Putamen (tissue), 1 donor: ENCODE results near the gene FOSL2.

ENCODE experiments used
- DNase-seq: peaks from one replicate; pipeline ENCODE4 v3.0.0-alpha.2; 2016; ENCODE audit warnings: low spot score

The FOSL2 gene

GRCh38 chr2:28395334-28396061 lies 2.8 kb downstream of the FOSL2 start:
- no peak for DNase-seq

GRCh38 chr2:28397043-28397381 lies 4.4 kb downstream of the FOSL2 start:
- DNase-seq: no peak

GRCh38 chr2:28398101-28398834 lies 5.6 kb downstream of the FOSL2 start:
- DNase-seq: no peak

DNA sequence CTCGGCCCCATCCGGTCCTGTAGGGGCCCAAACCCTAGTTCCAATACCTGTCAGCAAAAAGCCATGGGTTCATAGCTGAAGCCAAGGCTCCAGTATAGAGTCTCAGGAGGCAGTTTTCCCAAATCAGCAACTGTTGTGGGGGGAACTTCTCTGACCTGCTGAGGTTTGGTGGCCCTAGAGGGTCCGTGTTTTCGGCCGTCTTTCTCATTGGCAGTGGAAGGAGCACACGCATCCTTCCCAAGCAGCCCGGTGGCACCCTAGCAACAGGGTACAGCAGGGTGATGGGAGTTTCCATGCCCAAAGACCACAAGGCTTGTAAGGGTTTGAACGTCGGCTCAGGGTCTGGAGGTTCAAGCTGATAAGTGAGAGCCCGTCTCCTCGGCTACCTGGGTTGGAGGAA lies 6.6 kb downstream of the FOSL2 start:
- no peak for DNase-seq

- DNase-seq: no peak
Measured at GRCh38 chr2:28399956-28400355, 7.3 kb downstream of the FOSL2 start.

- DNase-seq: no peak
Measured at GRCh38 chr2:28400419-28400818, 7.8 kb downstream of the FOSL2 start.

DNA sequence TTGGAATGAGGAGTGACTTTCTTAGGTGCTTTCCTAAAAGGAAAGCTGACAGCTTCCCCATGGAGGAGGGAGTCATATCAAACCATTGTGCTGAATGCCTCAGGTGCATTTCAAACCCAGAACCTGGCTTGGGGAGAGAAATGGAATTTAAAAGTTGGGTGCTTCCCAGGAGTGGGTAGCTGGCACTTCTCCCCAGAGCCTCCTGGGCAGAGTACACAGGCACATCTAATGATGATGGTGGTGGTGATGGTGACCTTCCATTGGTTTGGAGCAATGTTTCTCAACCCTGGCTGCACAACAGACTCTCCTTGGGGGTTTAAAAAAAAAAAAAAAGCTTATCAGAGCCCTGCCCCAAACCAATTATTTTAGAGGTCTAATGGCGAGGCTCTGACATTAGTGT lies 8.3 kb downstream of the FOSL2 start:
- no peak for DNase-seq

DNA sequence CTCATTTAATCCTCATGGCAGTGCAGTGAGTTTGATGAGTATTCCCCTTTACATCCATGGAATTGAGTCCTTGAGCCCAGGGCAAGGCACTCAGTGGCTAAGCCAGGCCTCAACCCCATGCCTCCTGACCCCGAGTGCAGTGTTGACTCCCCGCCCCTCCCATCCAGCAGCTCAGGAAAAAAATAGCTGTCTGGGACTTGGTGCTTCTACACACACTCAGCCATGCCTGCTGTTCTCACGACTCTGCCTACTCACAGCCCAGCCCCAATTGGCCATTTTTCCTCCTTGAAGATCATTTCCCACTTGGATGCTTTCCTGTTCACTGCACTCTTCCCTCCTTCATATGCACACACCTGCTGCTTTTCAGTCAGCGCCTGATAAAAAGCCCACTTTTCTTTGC lies 8.8 kb downstream of the FOSL2 start:
- DNase-seq: no peak

DNA sequence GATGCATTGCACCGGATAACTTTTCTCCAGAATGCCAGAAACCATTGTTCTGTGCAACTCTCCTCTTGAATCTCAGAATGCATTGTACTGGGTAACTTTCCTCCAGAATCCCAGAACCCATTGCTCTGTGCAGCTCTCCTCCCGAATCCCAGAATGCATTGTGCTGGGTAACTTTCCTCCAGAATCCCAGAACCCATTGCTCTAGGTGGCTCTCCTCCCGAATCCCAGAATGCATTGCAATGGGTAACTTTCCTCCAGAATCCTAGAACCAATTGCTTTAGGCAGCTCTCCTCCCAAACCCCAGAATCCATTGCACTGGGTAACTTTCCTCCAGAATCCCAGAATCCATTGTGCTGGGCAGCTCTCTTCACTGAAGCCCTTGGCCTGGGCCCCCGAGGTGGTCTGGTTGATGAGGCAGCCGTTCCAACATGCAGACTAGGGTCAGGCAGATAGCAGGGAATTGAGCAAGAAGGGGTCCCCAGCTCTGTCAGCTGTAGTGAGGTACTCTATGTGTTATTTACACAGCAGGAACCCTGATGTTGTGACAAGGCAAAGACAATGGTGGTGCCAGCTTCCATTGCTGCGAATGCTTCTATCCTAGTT lies 9.4 kb downstream of the FOSL2 start:
- DNase-seq: no peak

GRCh38 chr2:28403370-28403956 lies 10.8 kb downstream of the FOSL2 start:
- no peak for DNase-seq

DNA sequence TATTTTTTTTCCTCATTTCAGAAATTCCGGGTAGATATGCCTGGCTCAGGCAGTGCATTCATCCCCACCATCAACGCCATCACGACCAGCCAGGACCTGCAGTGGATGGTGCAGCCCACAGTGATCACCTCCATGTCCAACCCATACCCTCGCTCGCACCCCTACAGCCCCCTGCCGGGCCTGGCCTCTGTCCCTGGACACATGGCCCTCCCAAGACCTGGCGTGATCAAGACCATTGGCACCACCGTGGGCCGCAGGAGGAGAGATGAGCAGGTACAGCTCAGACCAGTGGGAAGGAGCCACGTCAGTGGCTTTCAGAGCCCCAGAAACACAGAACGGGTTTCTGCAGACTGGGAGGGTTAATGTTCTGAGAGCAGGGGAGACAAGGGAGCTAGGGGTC lies 11.4 kb downstream of the FOSL2 start:
- no peak for DNase-seq

GRCh38 chr2:28405537-28405936 lies 12.9 kb downstream of the FOSL2 start:
- no peak for DNase-seq

- no peak for DNase-seq
Measured at GRCh38 chr2:28406276-28407096, 13.8 kb downstream of the FOSL2 start.

DNA sequence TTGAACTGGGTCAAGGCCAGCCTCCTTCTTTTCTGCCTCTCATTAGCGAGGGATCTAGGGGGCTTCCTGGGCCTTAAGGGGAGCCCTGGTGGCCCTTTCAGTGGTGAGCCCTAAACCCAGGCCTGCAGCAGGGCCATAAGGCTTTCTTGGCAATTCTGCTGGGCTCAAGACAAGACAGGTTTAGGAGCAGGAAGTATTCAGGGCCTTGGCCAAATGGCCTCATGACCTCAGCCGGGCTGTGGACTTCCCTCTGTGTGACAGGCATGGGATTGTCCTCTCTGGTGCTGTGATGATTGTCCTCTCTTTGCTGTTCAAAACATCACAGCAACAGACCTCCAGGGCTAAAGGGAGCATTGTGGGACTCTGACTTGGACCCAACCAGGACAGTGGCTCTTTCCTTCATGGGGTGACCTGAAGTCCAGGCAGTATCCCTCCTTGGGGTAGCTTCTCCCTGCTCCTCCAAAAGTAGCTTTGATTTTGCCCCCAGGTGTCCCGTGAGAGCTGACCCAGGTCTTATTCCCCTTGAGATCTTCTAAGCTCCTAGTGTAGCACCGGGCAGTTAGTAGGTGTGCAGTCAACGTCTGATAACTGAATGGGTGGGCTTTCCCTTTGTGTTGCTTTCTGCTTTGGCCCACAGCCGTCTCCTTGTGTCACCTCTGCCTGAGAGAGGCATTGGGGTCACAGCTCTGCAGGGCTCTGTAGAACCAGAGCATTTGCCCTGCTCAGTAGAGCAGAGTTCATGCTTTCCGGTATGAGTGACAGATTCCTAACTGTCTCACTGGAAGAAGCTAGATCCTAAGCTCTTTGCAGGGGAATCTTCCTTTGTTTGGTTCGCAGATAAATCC lies 14.7 kb downstream of the FOSL2 start:
- DNase-seq: no peak

DNA sequence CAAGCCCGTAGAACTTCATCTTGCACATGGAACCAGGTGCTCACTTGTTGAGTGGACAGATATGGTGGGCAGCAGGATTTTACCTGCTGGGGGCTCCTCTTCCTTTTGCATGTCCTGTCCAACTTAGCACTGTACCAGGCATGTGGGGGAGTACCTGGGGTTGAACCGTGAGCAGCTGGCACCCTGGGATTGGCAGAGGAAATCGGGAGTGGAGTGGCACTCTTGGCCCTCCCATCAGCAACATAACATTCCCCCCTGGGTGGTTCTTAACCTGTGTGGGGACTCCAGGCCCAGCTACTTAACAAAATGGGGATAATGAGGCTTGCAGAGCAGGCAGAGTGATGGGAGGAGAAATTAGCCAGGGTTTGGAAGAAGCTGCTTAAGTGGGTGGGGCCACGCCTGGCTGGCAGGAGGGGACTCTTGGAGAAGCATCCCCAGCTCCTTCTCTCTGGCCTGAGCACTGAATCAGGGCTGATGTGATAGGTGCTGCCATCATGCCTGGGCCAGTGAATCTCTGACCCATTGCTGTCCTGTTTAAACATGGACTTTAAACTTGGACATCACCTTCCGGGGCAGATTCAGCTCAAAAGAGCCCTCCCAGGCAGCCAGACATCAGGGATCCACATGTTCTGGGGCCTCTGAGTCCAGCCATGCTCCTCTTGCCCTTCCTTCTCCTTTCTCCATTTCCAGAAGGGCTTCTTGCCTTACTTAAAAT lies 15.5 kb downstream of the FOSL2 start:
- no peak for DNase-seq

GRCh38 chr2:28408764-28409599 lies 16.3 kb downstream of the FOSL2 start:
- no peak for DNase-seq

DNA sequence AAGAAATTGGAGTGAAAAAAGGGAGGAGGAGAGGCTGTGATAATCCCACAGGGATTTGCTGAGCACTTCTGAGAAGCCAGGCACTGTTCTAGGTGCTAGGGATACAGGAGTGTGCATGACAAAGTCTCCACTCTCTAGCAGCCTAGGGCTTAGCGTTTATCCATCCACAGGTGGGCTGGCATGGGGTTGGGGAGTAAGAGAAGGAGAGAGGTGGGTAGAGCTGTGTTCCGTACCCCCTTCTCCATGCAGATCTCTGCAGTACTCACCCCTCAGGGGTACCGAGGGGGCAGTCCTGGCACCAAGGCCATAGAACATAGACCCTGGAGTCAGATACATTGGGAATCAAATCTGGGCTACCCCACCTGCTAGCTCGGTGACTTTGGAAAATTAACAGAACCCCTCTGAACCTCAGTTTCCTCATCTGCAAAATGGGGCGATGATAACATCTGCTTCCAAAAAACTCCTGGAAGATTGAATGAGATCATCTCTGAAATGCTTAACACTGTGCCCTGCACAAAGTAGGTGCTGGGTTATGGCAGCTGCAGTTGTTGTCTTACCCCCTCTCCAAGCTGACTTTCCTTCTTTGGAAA lies 18.6 kb downstream of the FOSL2 start:
- DNase-seq: no peak

DNA sequence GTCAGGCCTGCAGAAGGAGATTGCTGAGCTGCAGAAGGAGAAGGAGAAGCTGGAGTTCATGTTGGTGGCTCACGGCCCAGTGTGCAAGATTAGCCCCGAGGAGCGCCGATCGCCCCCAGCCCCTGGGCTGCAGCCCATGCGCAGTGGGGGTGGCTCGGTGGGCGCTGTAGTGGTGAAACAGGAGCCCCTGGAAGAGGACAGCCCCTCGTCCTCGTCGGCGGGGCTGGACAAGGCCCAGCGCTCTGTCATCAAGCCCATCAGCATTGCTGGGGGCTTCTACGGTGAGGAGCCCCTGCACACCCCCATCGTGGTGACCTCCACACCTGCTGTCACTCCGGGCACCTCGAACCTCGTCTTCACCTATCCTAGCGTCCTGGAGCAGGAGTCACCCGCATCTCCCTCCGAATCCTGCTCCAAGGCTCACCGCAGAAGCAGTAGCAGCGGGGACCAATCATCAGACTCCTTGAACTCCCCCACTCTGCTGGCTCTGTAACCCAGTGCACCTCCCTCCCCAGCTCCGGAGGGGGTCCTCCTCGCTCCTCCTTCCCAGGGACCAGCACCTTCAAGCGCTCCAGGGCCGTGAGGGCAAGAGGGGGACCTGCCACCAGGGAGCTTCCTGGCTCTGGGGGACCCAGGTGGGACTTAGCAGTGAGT lies 19.4 kb downstream of the FOSL2 start:
- DNase-seq: no peak
